Left lung (tissue), 10 donors: ENCODE results near the gene GYPC. TPM values are rescaled to one million over a fixed set of nuclear protein-coding genes. Genes with fewer than 3 reads are reported as not detected.
"Not testable (repeated sequence)": the region's sequence is repeated elsewhere in the genome, so short reads cannot be mapped to it uniquely, and the experiment has no call there.

Experiments used
- ATAC-seq: fragments of 200-7000 bp; cut with Tn5 transposase; one replicate; pipeline ENCODE4 v1.9.1; 2020; ENCODE audit warnings: moderate library complexity
- DNase-seq, 4 donors: peaks; one replicate each; pipeline ENCODE4 v3.0.0-alpha.2; 2013 to 2020
- H3K27ac ChIP-seq, 2 donors: fragments of 200-600 bp; sonication (generic) in 1 of 2; one replicate each; pipeline versions ENCODE4 v1.5.0 to v1.8.0; 2020 to 2021
- H3K27me3 ChIP-seq, 2 donors: fragments of 200-600 bp; sonication (generic) in 1 of 2; one replicate each; pipeline versions ENCODE4 v1.5.0 to v1.8.0; 2020 to 2021
- H3K36me3 ChIP-seq, 2 donors: fragments of 200-600 bp; sonication (generic) in 1 of 2; one replicate each; pipeline versions ENCODE4 v1.5.0 to v1.8.0; 2020 to 2021
- H3K4me1 ChIP-seq, 2 donors: fragments of 200-600 bp; one replicate each; pipeline ENCODE4 v1.8.0; 2021
- H3K4me3 ChIP-seq, 2 donors: fragments of 200-600 bp; sonication (generic) in 1 of 2; one replicate each; pipeline versions ENCODE4 v1.5.0 to v1.8.0; 2020 to 2021; ENCODE audit warnings: mild to moderate bottlenecking in 1 of 2
- H3K9me3 ChIP-seq, 2 donors: fragments of 200-600 bp; sonication (generic) in 1 of 2; one replicate each; pipeline versions ENCODE4 v1.5.0 to v1.8.0; 2020 to 2021
- intact Hi-C, 2 donors: fragments of 100-400 bp; cut with DNase I; formaldehyde crosslinking; loops; one replicate each; pipeline versions ENCODE4 v1.11.2 to v1.14.2; 2022
- polyA plus RNA-seq, 6 donors: library from polyadenylated mRNA; unstranded; fragments of 120-200 nt; gene quantifications; one replicate each; pipeline ENCODE4 v1.2.1, GENCODE V29; 2013; ENCODE audit not compliant: insufficient read length in 6 of 6
- total RNA-seq, 2 donors: library from RNA; stranded (reverse); fragmentation: NEBNext Ultra II Directional; extraction: Animal tissue kit (Norgen Biotek cat#: 25700); gene quantifications; one replicate each; pipeline ENCODE4 v1.2.1, GENCODE V29; 2021
- TF ChIP-seq, protein P1 (sequence below), 2 donors: fragments of 200-600 bp; sonication (generic) in 1 of 2; IDR thresholded peaks; one replicate each; pipeline versions ENCODE4 v1.5.0 to v1.8.0; 2021; ENCODE audit warnings: antibody characterized with exemption in 2 of 2
- donor health status: DM: no; HTN: yes; CAD: no.
- donor health status: DM: no; HTN: no; CAD: no.

The GYPC gene
- total and polyA plus RNA-seq, 8 donors = 44.0 to 92.8 (median 73.9) TPM

DNA sequence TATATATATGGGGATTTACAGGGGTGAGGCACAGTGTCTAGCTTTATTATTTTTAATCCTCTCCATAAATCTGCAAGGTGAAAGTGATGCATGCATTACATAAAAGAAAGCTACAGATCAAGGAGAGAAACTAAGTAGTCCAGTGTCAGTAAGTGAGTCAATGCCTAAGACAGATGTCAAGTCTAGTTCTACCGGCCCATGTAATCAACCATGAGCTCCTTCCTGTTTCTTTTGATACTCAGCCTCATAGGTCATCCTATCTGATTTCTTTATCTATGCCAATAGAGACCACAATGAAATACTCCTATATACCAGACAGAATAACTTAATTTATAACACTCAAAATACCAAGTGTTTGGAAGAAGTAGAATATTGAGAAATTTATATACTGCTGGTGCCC, 20.2 kb upstream of the GYPC start:
- Histone ChIP-seq H3K9me3 (no peaks in the 10 kb centered on the region), H3K27me3 (no peaks in the 10 kb centered on the region), H3K27ac (no peak overlapping the region), H3K4me1 (no peaks in the 10 kb centered on the region), H3K4me3 (no peak overlapping the region), H3K36me3 (no peaks in the 10 kb centered on the region)
- DNase-seq (no peak), ATAC-seq (no peak)
- TF ChIP-seq, protein P1, sequence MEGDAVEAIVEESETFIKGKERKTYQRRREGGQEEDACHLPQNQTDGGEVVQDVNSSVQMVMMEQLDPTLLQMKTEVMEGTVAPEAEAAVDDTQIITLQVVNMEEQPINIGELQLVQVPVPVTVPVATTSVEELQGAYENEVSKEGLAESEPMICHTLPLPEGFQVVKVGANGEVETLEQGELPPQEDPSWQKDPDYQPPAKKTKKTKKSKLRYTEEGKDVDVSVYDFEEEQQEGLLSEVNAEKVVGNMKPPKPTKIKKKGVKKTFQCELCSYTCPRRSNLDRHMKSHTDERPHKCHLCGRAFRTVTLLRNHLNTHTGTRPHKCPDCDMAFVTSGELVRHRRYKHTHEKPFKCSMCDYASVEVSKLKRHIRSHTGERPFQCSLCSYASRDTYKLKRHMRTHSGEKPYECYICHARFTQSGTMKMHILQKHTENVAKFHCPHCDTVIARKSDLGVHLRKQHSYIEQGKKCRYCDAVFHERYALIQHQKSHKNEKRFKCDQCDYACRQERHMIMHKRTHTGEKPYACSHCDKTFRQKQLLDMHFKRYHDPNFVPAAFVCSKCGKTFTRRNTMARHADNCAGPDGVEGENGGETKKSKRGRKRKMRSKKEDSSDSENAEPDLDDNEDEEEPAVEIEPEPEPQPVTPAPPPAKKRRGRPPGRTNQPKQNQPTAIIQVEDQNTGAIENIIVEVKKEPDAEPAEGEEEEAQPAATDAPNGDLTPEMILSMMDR (IDR thresholded peaks at IDR 0.05) = no peak
- intact Hi-C loops = no loop called here

DNA sequence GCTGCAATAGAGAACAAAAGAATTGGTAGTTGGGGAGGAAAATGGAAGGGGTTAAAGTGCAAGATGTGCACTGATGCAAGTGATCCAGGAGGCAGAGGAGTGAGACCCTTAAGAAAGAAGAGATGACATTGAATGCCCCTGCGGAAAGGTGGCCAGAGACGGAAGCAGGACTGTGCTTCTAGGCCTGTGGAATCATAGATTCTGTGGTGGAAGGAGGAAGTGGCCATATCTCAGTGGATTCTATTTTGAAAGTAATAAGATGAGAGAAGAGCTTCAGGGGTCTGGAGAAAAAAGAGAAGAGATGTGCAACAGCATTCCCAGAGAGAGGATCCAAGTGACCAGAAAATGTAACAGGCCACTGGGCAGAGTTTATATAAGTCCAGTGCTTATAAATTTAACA, 18.6 kb upstream of the GYPC start:
- Histone ChIP-seq H3K9me3 (no peaks in the 10 kb centered on the region), H3K4me3 (no peak overlapping the region), H3K4me1 (no peaks in the 10 kb centered on the region), H3K27ac (no peak overlapping the region), H3K27me3 (no peaks in the 10 kb centered on the region), H3K36me3 (no peaks in the 10 kb centered on the region)
- ATAC-seq (no peak), DNase-seq (no peak)
- intact Hi-C loops = no loop called here
- TF ChIP-seq, protein P1 (IDR thresholded peaks at IDR 0.05) = no peak

DNA sequence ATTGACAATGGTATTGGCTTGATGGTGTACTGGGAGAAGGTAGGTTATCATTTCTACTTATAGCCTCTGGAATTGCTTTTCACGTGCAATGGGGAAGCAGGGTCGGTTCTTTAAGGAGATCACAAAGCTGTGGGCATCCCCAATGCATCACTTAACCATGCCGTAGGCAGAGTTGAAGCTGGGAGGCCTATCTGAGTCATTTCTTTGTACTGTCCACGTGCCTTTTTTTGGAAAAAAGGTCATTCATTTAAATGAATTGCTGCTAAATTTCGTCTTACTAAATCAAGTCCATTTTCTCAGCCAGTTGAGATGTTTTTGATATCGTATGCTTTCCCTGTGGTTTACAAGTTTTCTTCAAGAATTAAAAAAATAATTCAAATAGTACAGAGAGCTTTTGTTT, 17.2 kb upstream of the GYPC start:
- ATAC-seq = no peak
- TF ChIP-seq, protein P1 (IDR thresholded peaks at IDR 0.05) = no peak
- no peaks in the 10 kb centered on the region for H3K27me3 ChIP-seq
- no peak overlapping the region for H3K4me3 ChIP-seq
- intact Hi-C loops = no loop called here
- no peak for DNase-seq
- no peaks in the 10 kb centered on the region for H3K36me3 ChIP-seq
- H3K27ac ChIP-seq = no peak overlapping the region
- H3K4me1 ChIP-seq = no peaks in the 10 kb centered on the region
- H3K9me3 ChIP-seq = no peaks in the 10 kb centered on the region

DNA sequence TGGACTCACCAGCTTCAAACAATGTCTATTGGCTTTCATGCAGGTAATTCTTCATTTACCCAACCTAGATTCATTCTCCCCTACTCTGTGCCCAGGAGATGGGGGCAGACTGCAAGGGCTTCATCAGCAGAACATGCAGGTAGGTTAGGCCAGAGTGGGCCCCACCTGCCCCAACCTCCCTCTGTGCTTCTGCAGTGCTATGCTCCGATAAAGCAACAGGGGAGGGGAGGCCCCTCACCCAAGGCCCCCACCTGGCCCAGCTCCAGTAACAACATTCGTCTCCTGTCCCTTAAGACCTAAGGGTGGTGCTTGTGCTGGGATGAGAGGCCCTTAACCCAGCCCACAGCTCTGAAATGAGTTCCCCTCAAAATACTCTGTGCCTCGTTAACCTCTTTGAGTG, 16.7 kb upstream of the GYPC start:
- Histone ChIP-seq H3K27ac (no peak overlapping the region), H3K4me1 (no peaks in the 10 kb centered on the region), H3K27me3 (no peaks in the 10 kb centered on the region), H3K4me3 (no peak overlapping the region), H3K9me3 (no peaks in the 10 kb centered on the region), H3K36me3 (no peaks in the 10 kb centered on the region)
- no peak for DNase-seq
- no peak for ATAC-seq
- TF ChIP-seq, protein P1 (IDR thresholded peaks at IDR 0.05) = no peak
- intact Hi-C loops = no loop called here

DNA sequence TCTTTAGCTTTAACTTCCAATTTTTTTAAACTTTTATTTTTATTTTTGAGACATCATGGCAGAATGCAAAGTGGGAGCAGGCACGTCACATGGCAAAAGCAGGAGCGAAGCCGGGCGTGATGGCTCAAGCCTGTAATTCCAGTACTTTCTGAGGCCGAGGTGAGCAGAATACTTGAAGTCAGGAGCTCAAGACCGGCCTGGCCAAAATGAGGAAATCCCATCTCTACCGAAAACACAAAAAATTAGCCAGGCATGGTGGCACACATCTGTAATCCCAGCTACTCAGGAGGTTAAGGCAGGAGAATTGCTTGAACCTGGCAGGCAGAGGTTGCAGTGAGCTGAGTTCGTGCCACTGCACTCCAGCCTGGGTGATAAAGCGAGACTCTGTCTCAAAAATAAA, 14.7 kb upstream of the GYPC start:
- H3K27me3 ChIP-seq, H3K9me3 ChIP-seq, ATAC-seq, H3K27ac ChIP-seq, H3K4me3 ChIP-seq, H3K36me3 ChIP-seq, H3K4me1 ChIP-seq, DNase-seq, intact Hi-C loops: not testable (repeated sequence)

DNA sequence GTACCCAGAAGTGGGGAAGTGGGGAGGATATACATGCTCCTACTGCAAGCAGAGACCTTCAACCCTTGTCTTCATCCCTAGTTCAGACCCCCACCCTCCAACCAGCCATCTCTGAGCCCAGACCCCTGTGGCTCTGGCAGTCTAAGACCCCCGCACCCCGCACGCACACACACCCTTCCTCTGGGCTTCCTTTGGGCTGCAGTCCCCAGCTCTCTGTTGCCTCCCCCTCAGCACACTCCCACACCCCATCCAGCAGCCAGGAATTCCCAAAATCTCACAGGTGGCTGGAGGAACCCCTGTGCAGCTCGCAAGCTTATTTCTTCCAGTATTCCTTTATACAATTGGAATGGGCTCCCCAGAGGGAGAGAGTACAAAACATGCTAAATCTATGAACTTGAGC, 13.9 kb upstream of the GYPC start:
- DNase-seq = no peak
- Histone ChIP-seq H3K4me3 (no peak overlapping the region), H3K27me3 (no peaks in the 10 kb centered on the region), H3K27ac (no peak overlapping the region), H3K36me3 (no peaks in the 10 kb centered on the region), H3K4me1 (peaks cover 0 to 4% of the 10 kb centered on the region in 2 donors), H3K9me3 (no peaks in the 10 kb centered on the region)
- intact Hi-C loops = no loop called here
- no peak for ATAC-seq
- TF ChIP-seq, protein P1 (IDR thresholded peaks at IDR 0.05) = no peak
